GM12878 (cell line): ENCODE data around the gene SLC35F3.

ENCODE experiments used
- ATF2 ChIP-seq: IDR thresholded peaks from 2 replicates; pipeline ENCODE4 v1.6.1; 2012; ENCODE audit warnings: low read length, inconsistent platforms
- BCLAF1 ChIP-seq: fragments of 450-650 bp; IDR thresholded peaks from 2 replicates; pipeline ENCODE4 v1.6.1; 2017; ENCODE audit warnings: antibody characterized with exemption, mild to moderate bottlenecking, moderate library complexity
- CEBPB ChIP-seq, 2 experiments: fragments of 150-350 bp in 1 of 2; IDR thresholded peaks; 2 replicates each; pipeline ENCODE4 v1.6.1; 2012 to 2014; ENCODE audit warnings: low read depth in 2 of 2, low read length in 2 of 2, borderline replicate concordance in 1 of 2, inconsistent platforms in 1 of 2
- CTCF ChIP-seq, 3 experiments: IDR thresholded peaks in 2 of 3; conservative IDR thresholded peaks in 1 of 3; 2 replicates each; pipeline ENCODE4 v1.5.1; 2011; ENCODE audit warnings: low read depth in 3 of 3, low read length in 3 of 3, mild to moderate bottlenecking in 3 of 3, control low read depth in 2 of 3, moderate library complexity in 2 of 3, inconsistent platforms in 1 of 3, mixed read lengths in 1 of 3; ENCODE audit not compliant: control insufficient read depth in 2 of 3, insufficient read depth in 1 of 3; ENCODE audit errors: extremely low read depth in 1 of 3
- PAX8 ChIP-seq: fragments of 450-650 bp; IDR thresholded peaks from 2 replicates; pipeline ENCODE4 v1.6.1; 2017; ENCODE audit warnings: mild to moderate bottlenecking, moderate library complexity
- PBX3 ChIP-seq: IDR thresholded peaks from 2 replicates; pipeline ENCODE4 v1.6.1; 2011; ENCODE audit warnings: mild to moderate bottlenecking, low read depth, low read length, moderate library complexity; ENCODE audit not compliant: insufficient replicate concordance
- POLR2AphosphoS5 ChIP-seq: IDR thresholded peaks from 2 replicates; pipeline ENCODE4 v1.6.1; 2011; ENCODE audit warnings: mild to moderate bottlenecking, low read length, inconsistent platforms
- TAF1 ChIP-seq: IDR thresholded peaks from 2 replicates; pipeline ENCODE4 v1.6.1; 2011; ENCODE audit warnings: mild to moderate bottlenecking, low read depth, low read length, borderline replicate concordance

- TF ChIP-seq CEBPB (IDR thresholded peaks at IDR 0.05; ENCODE audit: borderline replicate concordance in 1 of 2, low read depth in 2 of 2, low read length in 2 of 2) (no peak), CTCF (IDR thresholded peaks at IDR 0.05 in 2 of 3, conservative IDR thresholded peaks at IDR 0.05 in 1 of 3; ENCODE audit: control insufficient read depth in 2 of 3, extremely low read depth in 1 of 3, insufficient read depth in 1 of 3, low read depth in 3 of 3, low read length in 3 of 3) (no peak), BCLAF1 (no peak), TAF1 (no peak), ATF2 (no peak), PBX3 (no peak), PAX8 (no peak), POLR2AphosphoS5 (no peak)
Measured at GRCh38 chr1:233883671-233884070, 20.8 kb upstream of the SLC35F3 start.
